ENCODE data around the gene GRID1.

GRID1 gene

DNA sequence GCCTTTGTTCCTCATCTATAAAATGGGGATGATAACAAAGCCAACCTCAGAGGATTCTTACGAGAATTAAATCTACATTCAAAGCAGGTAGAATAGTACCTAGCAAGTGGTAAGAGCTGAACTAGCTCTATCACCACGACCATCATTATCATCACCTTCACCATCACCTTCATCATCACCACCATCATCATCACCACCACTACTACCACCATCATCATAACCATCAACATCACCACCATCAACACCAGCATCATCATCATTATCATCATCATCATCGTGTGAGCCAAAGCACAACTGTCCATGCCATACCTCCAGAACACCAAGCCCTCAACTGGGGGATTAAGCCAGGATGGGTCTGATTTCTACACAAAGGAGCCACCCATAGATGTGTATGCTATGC is 206.8 kb downstream of the GRID1 start:
- no peak overlapping the region for H3K4me2 ChIP-seq (ENCODE audit: low read length, poor library complexity, severe bottlenecking)
- DNase-seq: no peak
- 63% methylated on average over 3 of the region's 3 CpGs for WGBS
- no peak overlapping the region for H3K27ac ChIP-seq (ENCODE audit: low read length, poor library complexity, severe bottlenecking)
- no peak overlapping the region for H3K18ac ChIP-seq (ENCODE audit: low read depth in 1 of 2, low read length in 2 of 2)
- H2AK5ac ChIP-seq (ENCODE audit: low read length, severe bottlenecking): no peak overlapping the region
- no peak overlapping the region for H3K14ac ChIP-seq (ENCODE audit: low read length in 2 of 2)
- H3K36me3 ChIP-seq (ENCODE audit: control insufficient read depth in 1 of 2, insufficient read depth in 2 of 2, low read depth in 1 of 2, low read length in 2 of 2): no peaks in the 10 kb centered on the region
- H4K91ac ChIP-seq (ENCODE audit: low read length): no peak overlapping the region
- no peak overlapping the region for H3K4me3 ChIP-seq (ENCODE audit: insufficient read depth in 1 of 2, low read depth in 1 of 2, low read length in 2 of 2)
- no peak overlapping the region for H2BK5ac ChIP-seq (ENCODE audit: low read depth, low read length, poor library complexity, severe bottlenecking)
- no peaks in the 10 kb centered on the region for H3K79me1 ChIP-seq (replicated peaks; ENCODE audit: low read length, poor library complexity, severe bottlenecking)
- no peak overlapping the region for H3K9ac ChIP-seq (ENCODE audit: low read length)
- no peaks in the 10 kb centered on the region for H3K9me3 ChIP-seq (ENCODE audit: control insufficient read depth, low read length)
- no peak overlapping the region for H3K4ac ChIP-seq (ENCODE audit: low read depth in 1 of 2, low read length in 2 of 2)
- no peak overlapping the region for H4K8ac ChIP-seq (ENCODE audit: low read length)
- H3K23ac ChIP-seq (ENCODE audit: low read length in 2 of 2): no peak overlapping the region
- H3K4me1 ChIP-seq (ENCODE audit: control insufficient read depth, insufficient read depth, low read depth, low read length): no peaks in the 10 kb centered on the region
- H2BK12ac ChIP-seq (ENCODE audit: low read length in 2 of 2): no peak overlapping the region
- peaks cover 0 to 2% of the 10 kb centered on the region in 2 experiments for H3K27me3 ChIP-seq (ENCODE audit: control insufficient read depth in 1 of 2, insufficient read depth in 1 of 2, low read length in 2 of 2)
- H2AFZ ChIP-seq (ENCODE audit: low read depth, low read length): no peak overlapping the region
- no peak overlapping the region for H2BK120ac ChIP-seq (ENCODE audit: low read depth, low read length)
- no peak overlapping the region for H2BK15ac ChIP-seq (ENCODE audit: low read depth, poor library complexity, severe bottlenecking)

DNA sequence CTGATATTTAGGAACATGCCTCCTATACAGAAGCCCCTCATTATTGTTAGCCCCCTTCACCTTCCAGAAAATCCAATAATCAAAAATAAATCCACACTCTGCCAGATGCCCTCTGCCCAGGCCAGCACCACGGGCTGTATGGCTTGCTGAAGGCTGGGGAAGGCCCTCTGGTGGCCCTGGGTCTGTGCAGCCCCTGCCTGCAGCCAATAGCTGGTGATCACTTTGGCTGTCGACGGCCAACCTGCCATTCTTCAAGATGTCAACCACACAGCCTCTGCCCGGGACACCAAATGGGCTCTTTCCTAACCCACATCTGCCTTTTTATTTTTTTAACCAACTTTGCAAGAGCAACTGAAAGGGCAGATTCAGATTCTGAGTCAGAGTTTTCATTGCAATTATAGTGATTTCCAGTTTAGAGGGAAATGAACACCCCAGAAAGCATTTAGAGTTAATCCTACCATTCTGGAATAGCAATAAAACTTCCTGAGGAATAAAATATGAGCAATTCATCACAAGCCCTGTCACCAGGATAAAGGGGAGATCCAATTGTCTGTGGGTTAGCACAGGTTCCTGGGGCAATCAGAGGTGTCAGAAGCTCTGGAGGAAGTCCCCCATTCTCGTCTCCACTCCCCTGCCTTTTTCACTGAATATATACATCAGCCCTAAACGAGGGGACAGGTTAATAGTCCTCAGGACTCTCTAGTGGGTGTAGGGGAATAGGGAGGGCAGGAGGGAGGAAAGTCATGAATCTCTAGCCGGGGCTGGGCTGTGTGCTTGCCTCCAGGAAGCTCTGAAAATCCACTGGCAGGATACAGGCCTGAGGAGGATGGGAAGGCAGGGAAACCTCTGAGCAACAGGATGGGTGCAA is 211.3 kb downstream of the GRID1 start:
- Histone ChIP-seq H4K91ac (ENCODE audit: low read length) (no peak overlapping the region), H3K9ac (ENCODE audit: low read length) (no peak overlapping the region), H2AK5ac (ENCODE audit: low read length, severe bottlenecking) (no peak overlapping the region), H4K8ac (ENCODE audit: low read length) (no peak overlapping the region), H2BK15ac (ENCODE audit: low read depth, poor library complexity, severe bottlenecking) (no peak overlapping the region), H3K4me1 (ENCODE audit: control insufficient read depth, insufficient read depth, low read depth, low read length) (no peaks in the 10 kb centered on the region), H3K4me2 (ENCODE audit: low read length, poor library complexity, severe bottlenecking) (no peak overlapping the region), H3K36me3 (ENCODE audit: control insufficient read depth in 1 of 2, insufficient read depth in 2 of 2, low read depth in 1 of 2, low read length in 2 of 2) (no peaks in the 10 kb centered on the region), H3K4ac (ENCODE audit: low read depth in 1 of 2, low read length in 2 of 2) (no peak overlapping the region), H3K14ac (ENCODE audit: low read length in 2 of 2) (no peak overlapping the region), H3K27me3 (ENCODE audit: control insufficient read depth in 1 of 2, insufficient read depth in 1 of 2, low read length in 2 of 2) (peaks cover 0 to 2% of the 10 kb centered on the region in 2 experiments), H3K4me3 (ENCODE audit: insufficient read depth in 1 of 2, low read depth in 1 of 2, low read length in 2 of 2) (no peak overlapping the region), H2BK12ac (ENCODE audit: low read length in 2 of 2) (no peak overlapping the region), H3K27ac (ENCODE audit: low read length, poor library complexity, severe bottlenecking) (no peak overlapping the region), H3K79me1 (replicated peaks; ENCODE audit: low read length, poor library complexity, severe bottlenecking) (no peaks in the 10 kb centered on the region), H3K9me3 (ENCODE audit: control insufficient read depth, low read length) (no peaks in the 10 kb centered on the region), H2AFZ (ENCODE audit: low read depth, low read length) (no peak overlapping the region), H2BK5ac (ENCODE audit: low read depth, low read length, poor library complexity, severe bottlenecking) (no peak overlapping the region), H3K18ac (ENCODE audit: low read depth in 1 of 2, low read length in 2 of 2) (no peak overlapping the region), H3K23ac (ENCODE audit: low read length in 2 of 2) (no peak overlapping the region), H2BK120ac (ENCODE audit: low read depth, low read length) (no peak overlapping the region)
- no peak for DNase-seq
- 35% methylated on average over 5 of the region's 7 CpGs for WGBS

DNA sequence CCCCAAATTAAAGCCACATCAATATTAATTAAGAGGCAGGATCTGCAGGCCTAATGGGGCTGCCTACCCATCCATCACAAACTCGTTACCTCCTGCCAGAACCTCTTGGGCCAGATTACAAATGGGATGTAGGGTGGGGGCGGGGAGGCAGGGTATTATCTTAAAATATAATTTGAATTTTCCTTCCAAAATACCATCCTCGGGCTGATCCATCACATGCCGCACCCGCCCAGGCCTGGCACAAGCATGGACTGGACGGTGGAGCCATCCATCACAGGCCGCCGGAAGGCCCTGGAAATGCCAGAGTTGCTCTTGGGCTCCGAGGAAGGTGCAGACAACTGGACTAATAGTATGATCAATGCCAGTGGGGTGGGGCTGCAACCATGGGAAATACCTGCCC is 212.8 kb downstream of the GRID1 start:
- H3K4ac ChIP-seq (ENCODE audit: low read depth in 1 of 2, low read length in 2 of 2): no peak overlapping the region
- no peak overlapping the region for H3K27ac ChIP-seq (ENCODE audit: low read length, poor library complexity, severe bottlenecking)
- H2BK15ac ChIP-seq (ENCODE audit: low read depth, poor library complexity, severe bottlenecking): no peak overlapping the region
- H4K91ac ChIP-seq (ENCODE audit: low read length): no peak overlapping the region
- no peak overlapping the region for H3K9ac ChIP-seq (ENCODE audit: low read length)
- no peaks in the 10 kb centered on the region for H3K9me3 ChIP-seq (ENCODE audit: control insufficient read depth, low read length)
- H3K23ac ChIP-seq (ENCODE audit: low read length in 2 of 2): no peak overlapping the region
- WGBS: 82% methylated on average over 6 of the region's 9 CpGs
- H2BK5ac ChIP-seq (ENCODE audit: low read depth, low read length, poor library complexity, severe bottlenecking): no peak overlapping the region
- H3K4me1 ChIP-seq (ENCODE audit: control insufficient read depth, insufficient read depth, low read depth, low read length): no peaks in the 10 kb centered on the region
- H3K18ac ChIP-seq (ENCODE audit: low read depth in 1 of 2, low read length in 2 of 2): no peak overlapping the region
- no peak overlapping the region for H2AFZ ChIP-seq (ENCODE audit: low read depth, low read length)
- no peak overlapping the region for H2BK120ac ChIP-seq (ENCODE audit: low read depth, low read length)
- no peak for DNase-seq
- H3K14ac ChIP-seq (ENCODE audit: low read length in 2 of 2): no peak overlapping the region
- no peak overlapping the region for H4K8ac ChIP-seq (ENCODE audit: low read length)
- no peak overlapping the region for H3K4me3 ChIP-seq (ENCODE audit: insufficient read depth in 1 of 2, low read depth in 1 of 2, low read length in 2 of 2)
- H3K36me3 ChIP-seq (ENCODE audit: control insufficient read depth in 1 of 2, insufficient read depth in 2 of 2, low read depth in 1 of 2, low read length in 2 of 2): no peaks in the 10 kb centered on the region
- H3K4me2 ChIP-seq (ENCODE audit: low read length, poor library complexity, severe bottlenecking): no peak overlapping the region
- no peak overlapping the region for H2AK5ac ChIP-seq (ENCODE audit: low read length, severe bottlenecking)
- peaks cover 0 to 2% of the 10 kb centered on the region in 2 experiments for H3K27me3 ChIP-seq (ENCODE audit: control insufficient read depth in 1 of 2, insufficient read depth in 1 of 2, low read length in 2 of 2)
- no peak overlapping the region for H2BK12ac ChIP-seq (ENCODE audit: low read length in 2 of 2)
- H3K79me1 ChIP-seq (replicated peaks; ENCODE audit: low read length, poor library complexity, severe bottlenecking): no peaks in the 10 kb centered on the region

DNA sequence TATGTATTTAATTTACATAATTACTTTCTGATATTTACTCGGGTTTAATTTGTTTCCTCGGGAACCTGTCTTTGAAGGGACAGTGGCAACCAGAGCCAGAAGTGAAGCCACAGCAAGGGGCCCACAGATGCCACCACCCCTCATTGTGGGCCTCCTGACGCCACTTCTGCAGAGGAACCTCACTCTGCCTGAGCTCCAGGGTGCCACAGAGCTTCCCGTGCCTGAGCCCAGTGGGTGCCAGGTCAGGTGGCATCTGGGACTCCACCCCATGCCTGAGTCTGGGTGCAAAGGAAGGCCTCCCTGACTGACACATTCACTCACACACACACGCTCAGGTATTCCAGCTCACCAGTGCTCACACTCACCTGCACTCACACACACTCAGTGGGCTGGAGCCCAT is 213.7 kb downstream of the GRID1 start:
- Histone ChIP-seq H2AK5ac (ENCODE audit: low read length, severe bottlenecking) (no peak overlapping the region), H4K8ac (ENCODE audit: low read length) (no peak overlapping the region), H2BK15ac (ENCODE audit: low read depth, poor library complexity, severe bottlenecking) (no peak overlapping the region), H2AFZ (ENCODE audit: low read depth, low read length) (no peak overlapping the region), H3K4me2 (ENCODE audit: low read length, poor library complexity, severe bottlenecking) (no peak overlapping the region), H3K14ac (ENCODE audit: low read length in 2 of 2) (no peak overlapping the region), H2BK12ac (ENCODE audit: low read length in 2 of 2) (no peak overlapping the region), H3K79me1 (replicated peaks; ENCODE audit: low read length, poor library complexity, severe bottlenecking) (no peaks in the 10 kb centered on the region), H3K4me3 (ENCODE audit: insufficient read depth in 1 of 2, low read depth in 1 of 2, low read length in 2 of 2) (no peak overlapping the region), H3K23ac (ENCODE audit: low read length in 2 of 2) (no peak overlapping the region), H3K36me3 (ENCODE audit: control insufficient read depth in 1 of 2, insufficient read depth in 2 of 2, low read depth in 1 of 2, low read length in 2 of 2) (no peaks in the 10 kb centered on the region), H3K27ac (ENCODE audit: low read length, poor library complexity, severe bottlenecking) (no peak overlapping the region), H3K27me3 (ENCODE audit: control insufficient read depth in 1 of 2, insufficient read depth in 1 of 2, low read length in 2 of 2) (peaks cover 0 to 2% of the 10 kb centered on the region in 2 experiments), H3K9me3 (ENCODE audit: control insufficient read depth, low read length) (no peaks in the 10 kb centered on the region), H4K91ac (ENCODE audit: low read length) (no peak overlapping the region), H3K9ac (ENCODE audit: low read length) (no peak overlapping the region), H3K18ac (ENCODE audit: low read depth in 1 of 2, low read length in 2 of 2) (no peak overlapping the region), H3K4ac (ENCODE audit: low read depth in 1 of 2, low read length in 2 of 2) (no peak overlapping the region), H3K4me1 (ENCODE audit: control insufficient read depth, insufficient read depth, low read depth, low read length) (no peaks in the 10 kb centered on the region), H2BK5ac (ENCODE audit: low read depth, low read length, poor library complexity, severe bottlenecking) (no peak overlapping the region), H2BK120ac (ENCODE audit: low read depth, low read length) (no peak overlapping the region)
- DNase-seq: no peak
- WGBS: 70% methylated on average over 5 of the region's 5 CpGs

Measured in mesenchymal stem cell (in vitro differentiated cells and primary cell).